A673 (cell line): ENCODE measurements around the gene WDR27.

ENCODE experiments used
- CTCF ChIP-seq: fragments of 300-800, 200-600 bp; sonication (generic); conservative IDR thresholded peaks from 2 replicates; pipeline ENCODE4 v1.5.1; 2017; ENCODE audit warnings: low read depth, mild to moderate bottlenecking, antibody characterized with exemption, low read length, moderate library complexity, mixed read lengths
- EZH2 ChIP-seq: fragments of 200-600 bp; sonication (generic); IDR thresholded peaks from 2 replicates; pipeline ENCODE4 v1.6.1; 2017; ENCODE audit warnings: borderline replicate concordance, low read depth, mild to moderate bottlenecking, mixed read lengths, antibody characterized with exemption, low read length; ENCODE audit not compliant: poor library complexity, severe bottlenecking

GRCh38 chr6:169409742-169410312 is 292.0 kb downstream of the WDR27 start:
- TF ChIP-seq CTCF: no peak
- no peak for TF ChIP-seq EZH2
